Aorta (tissue), 5 donors: ENCODE measurements around the gene LRPAP1. TPM values are rescaled to one million over a fixed set of nuclear protein-coding genes. Genes with fewer than 3 reads are reported as not detected.
"Not testable (repeated sequence)": the region's sequence is repeated elsewhere in the genome, so short reads cannot be mapped to it uniquely, and the experiment has no call there.

Experiments
- ATAC-seq: fragments of 200-7000 bp; cut with Tn5 transposase; one replicate; pipeline ENCODE4 v1.9.1; 2022; ENCODE audit warnings: moderate library complexity; ENCODE audit not compliant: low FRiP score
- DNase-seq, 2 donors: peaks; one replicate each; pipeline ENCODE4 v3.0.0-alpha.2; 2020
- H3K27ac ChIP-seq, 2 donors: one replicate each; pipeline ENCODE4 v1.5.1; 2013; ENCODE audit warnings: low read length in 2 of 2, mild to moderate bottlenecking in 2 of 2, moderate library complexity in 2 of 2, control low read depth in 1 of 2, inconsistent platforms in 1 of 2, low read depth in 1 of 2
- H3K27me3 ChIP-seq, 2 donors: one replicate each; pipeline ENCODE4 v1.6.1; 2013; ENCODE audit warnings: control low read depth in 1 of 2, low read length in 1 of 2, mild to moderate bottlenecking in 1 of 2, moderate library complexity in 1 of 2; ENCODE audit not compliant: insufficient read depth in 2 of 2, control insufficient read depth in 1 of 2
- H3K36me3 ChIP-seq, 2 donors: one replicate each; pipeline ENCODE4 v1.6.1; 2013; ENCODE audit warnings: control low read depth in 1 of 2, low read length in 1 of 2, mild to moderate bottlenecking in 1 of 2; ENCODE audit not compliant: insufficient read depth in 2 of 2, control insufficient read depth in 1 of 2
- H3K4me1 ChIP-seq, 2 donors: one replicate each; pipeline ENCODE4 v1.6.1; 2013; ENCODE audit warnings: low read length in 2 of 2, control low read depth in 1 of 2, mild to moderate bottlenecking in 1 of 2, moderate library complexity in 1 of 2; ENCODE audit not compliant: insufficient read depth in 2 of 2, control insufficient read depth in 1 of 2
- H3K4me3 ChIP-seq, 2 donors: one replicate each; pipeline ENCODE4 v1.5.1; 2013; ENCODE audit warnings: low read length in 2 of 2, control low read depth in 1 of 2, mild to moderate bottlenecking in 1 of 2
- H3K9me3 ChIP-seq: one replicate; pipeline ENCODE4 v1.6.1; 2013; ENCODE audit warnings: mild to moderate bottlenecking, low read length; ENCODE audit not compliant: control insufficient read depth
- WGBS, 2 donors: extraction: QIAGEN DNeasy Blood & Tissue Kit; methylation state at CpG; one replicate each; pipeline ENCODE4 v1.1.7; 2013; 5-methylcytosine and 5-hydroxymethylcytosine counted together
- intact Hi-C, 2 donors: fragments of 100-400 bp; cut with DNase I; formaldehyde crosslinking; loops; one replicate each; pipeline versions ENCODE4 v1.14.2 to v1.15.0; 2022
- polyA plus RNA-seq, 2 donors: library from polyadenylated mRNA; stranded (reverse); fragments of 200-250 nt; gene quantifications; one replicate each; pipeline ENCODE4 v1.2.3, GENCODE V29; 2013
- total RNA-seq, 2 donors: library from RNA; stranded (reverse); fragmentation: NEBNext Ultra II Directional; extraction: Animal tissue kit (Norgen Biotek cat#: 25700); gene quantifications; one replicate each; pipeline ENCODE4 v1.2.1, GENCODE V29; 2021
- donor health status: healthy with polysubstance abuse.
- donor health status: Bipolar disorder and iron deficiency.
- donor health status: DM: no; HTN: no; CAD: no.
- donor health status: DM: no; HTN: no; CAD: no.
- donor health status: DM: yes; HTN: yes; CAD: no.

The LRPAP1 gene
- total and polyA plus RNA-seq, 4 donors = 95.4 to 196 (median 132) TPM

DNA sequence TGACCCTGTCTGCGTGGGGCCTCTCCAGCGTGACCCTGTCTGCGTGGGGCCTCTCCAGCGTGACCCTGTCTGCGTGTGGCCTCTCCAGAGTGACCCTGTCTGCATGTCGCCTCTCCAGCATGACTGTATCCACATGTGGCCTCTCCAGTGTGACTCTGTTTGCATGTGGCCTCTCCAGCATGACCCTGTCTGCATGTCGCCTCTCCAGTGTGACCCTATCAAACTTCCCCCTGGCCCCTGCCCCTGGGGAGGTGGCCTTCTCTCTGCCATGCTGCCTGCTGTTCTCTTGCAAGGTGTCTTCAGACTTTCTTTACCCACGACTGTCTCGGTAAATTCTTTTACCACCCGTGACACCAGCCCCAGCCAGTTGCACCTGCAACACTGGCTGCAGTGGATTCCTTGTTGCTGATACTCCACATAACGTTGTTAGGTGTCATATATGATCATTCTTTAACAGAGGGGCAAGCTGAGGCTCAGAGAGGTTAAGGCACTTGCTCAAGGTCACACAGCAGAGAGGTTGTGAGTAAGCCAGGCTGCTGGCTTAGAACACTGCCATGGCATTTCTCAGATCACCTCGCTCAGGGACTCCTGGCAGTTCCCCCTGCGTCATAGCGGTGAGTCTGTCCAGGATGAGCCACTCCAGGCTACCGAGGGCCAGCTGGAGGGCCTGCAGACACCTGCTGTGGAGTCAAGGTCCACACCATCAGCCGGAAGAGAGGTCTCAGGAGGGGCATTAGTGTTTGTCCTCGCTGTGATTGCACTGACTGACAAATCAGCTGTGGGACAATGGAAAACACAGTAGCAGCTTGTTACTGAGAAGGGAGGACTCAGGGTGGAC is 25.7 kb upstream of the LRPAP1 start:
- H3K36me3 ChIP-seq, ATAC-seq, H3K4me1 ChIP-seq, intact Hi-C loops, H3K27ac ChIP-seq, H3K9me3 ChIP-seq, H3K27me3 ChIP-seq, H3K4me3 ChIP-seq: not testable (repeated sequence)
- 65 to 71% methylated on average over 17 of the region's 17 CpGs for WGBS, 2 donors
- DNase-seq = peak in 1 of 2 donors; percentile 24

DNA sequence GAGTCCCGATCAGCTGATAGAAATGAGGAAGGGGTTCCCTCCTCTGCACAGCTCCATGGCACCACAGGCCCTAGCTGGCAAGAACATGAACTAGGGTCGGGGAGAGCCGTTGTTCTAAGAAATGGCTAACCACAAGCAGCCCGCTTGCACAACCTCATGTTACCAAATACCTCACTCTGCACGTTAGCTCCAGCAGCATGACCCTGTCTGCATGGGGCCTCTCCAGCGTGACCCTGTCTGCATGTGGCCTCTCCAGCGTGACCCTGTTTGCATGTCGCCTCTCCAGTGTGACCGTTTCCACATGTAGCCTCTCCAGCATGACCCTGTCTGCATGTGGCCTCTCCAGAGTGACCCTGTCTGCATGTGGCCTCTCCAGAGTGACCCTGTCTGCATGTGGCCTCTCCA is 24.9 kb upstream of the LRPAP1 start:
- H3K4me1 ChIP-seq, H3K27ac ChIP-seq, H3K36me3 ChIP-seq, H3K27me3 ChIP-seq, H3K4me3 ChIP-seq, ATAC-seq, intact Hi-C loops, H3K9me3 ChIP-seq: not testable (repeated sequence)
- peak; percentile 70 to 74 for DNase-seq
- 57 to 67% methylated on average over 8 to 9 of the region's 9 CpGs for WGBS, 2 donors

DNA sequence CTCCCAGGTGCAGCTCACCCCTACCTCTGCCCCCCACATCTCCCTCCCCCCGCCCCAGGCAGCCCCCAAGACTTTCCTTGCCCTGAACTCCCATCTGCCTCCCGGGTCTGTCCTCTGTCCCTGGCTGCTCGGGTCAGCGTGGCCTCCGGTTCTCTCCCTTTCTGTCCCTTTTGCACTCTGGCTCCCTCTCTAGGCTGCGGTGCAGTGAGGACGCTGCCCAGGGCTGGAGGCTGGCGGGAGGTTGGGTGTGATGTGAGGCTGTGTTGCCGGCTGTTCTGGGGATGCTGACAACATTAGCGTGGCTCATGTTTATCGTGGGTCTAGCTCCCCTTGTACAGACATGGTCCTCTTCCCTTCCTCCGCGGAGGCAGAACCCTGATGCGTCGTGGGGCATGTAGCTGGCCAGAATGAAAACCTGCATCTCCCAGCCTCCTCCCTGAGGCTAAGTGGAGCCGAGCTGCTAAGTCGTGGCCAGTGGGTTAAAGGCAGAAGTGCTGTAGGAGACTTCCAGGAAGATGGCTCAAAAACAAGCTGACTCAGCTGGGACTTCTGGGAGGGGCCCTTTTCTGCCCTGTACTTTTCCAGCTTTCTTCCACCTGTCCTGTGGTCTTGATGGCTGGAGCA is 24.1 kb upstream of the LRPAP1 start:
- H3K27me3 ChIP-seq, H3K9me3 ChIP-seq, H3K4me3 ChIP-seq, H3K27ac ChIP-seq, H3K4me1 ChIP-seq, ATAC-seq, intact Hi-C loops, H3K36me3 ChIP-seq: not testable (repeated sequence)
- 67 to 70% methylated on average over 17 of the region's 17 CpGs for WGBS, 2 donors
- DNase-seq = peak; percentile 29 to 67

DNA sequence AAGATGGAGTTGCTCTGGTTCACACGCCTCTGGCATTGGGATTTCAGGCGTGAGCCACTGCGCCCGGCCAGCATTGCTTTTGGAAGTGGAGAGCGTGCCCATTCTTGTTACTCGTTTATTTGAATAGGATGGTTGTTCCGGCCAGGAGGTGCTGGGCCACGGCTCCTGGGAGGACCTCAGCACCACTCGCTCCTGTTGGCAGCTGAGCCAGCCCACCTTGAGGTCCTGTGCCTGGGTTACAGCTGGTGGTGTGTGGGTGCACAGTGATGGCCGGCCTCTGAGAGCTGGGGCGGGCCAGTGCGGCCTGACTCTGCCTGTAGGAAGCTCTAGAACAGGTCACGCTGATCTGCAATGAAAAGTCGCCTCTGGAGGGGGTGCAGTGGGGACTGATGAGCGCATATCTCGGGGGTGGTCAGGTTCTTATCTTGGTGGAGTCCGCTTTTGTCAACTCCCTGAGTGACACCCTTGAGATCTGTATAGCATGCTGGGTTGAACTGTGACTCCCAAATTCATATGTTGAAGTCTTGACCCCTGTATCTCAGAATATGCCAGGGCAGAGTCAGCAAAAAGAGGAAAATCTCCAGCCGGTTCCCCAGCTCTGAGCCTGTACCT is 23.3 kb upstream of the LRPAP1 start:
- 83 to 84% methylated on average over 18 of the region's 18 CpGs for WGBS, 2 donors
- intact Hi-C loops, H3K27me3 ChIP-seq, H3K9me3 ChIP-seq, H3K27ac ChIP-seq, H3K4me1 ChIP-seq, H3K4me3 ChIP-seq, ATAC-seq, H3K36me3 ChIP-seq: not testable (repeated sequence)
- DNase-seq = peak; percentile 12 to 50

DNA sequence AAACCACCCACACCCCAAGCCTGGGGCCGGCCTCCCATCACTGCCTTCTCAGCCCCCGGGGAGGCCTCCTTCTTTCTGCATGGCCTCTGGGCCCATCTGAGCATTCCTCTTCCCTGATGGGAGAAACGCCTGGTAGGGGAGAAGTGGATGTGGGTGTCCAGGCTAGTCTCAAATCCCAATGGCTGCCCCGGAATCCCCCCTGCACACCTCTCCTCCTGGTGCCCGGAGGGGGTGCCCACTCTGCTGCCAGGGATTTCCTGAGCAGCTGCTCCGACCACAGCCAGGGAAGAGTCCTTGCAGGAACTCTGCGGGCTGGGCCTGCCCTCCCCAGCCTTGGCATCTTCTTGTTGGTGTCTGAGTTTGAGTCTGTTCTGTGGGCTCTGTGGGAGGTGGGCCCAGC is 19.1 kb upstream of the LRPAP1 start:
- H3K4me1 ChIP-seq, H3K4me3 ChIP-seq, ATAC-seq, H3K27me3 ChIP-seq, H3K36me3 ChIP-seq, H3K27ac ChIP-seq, intact Hi-C loops, H3K9me3 ChIP-seq: not testable (repeated sequence)
- peak; percentile 13 to 38 for DNase-seq
- 92 to 93% methylated on average over 4 to 6 of the region's 7 CpGs for WGBS, 2 donors

DNA sequence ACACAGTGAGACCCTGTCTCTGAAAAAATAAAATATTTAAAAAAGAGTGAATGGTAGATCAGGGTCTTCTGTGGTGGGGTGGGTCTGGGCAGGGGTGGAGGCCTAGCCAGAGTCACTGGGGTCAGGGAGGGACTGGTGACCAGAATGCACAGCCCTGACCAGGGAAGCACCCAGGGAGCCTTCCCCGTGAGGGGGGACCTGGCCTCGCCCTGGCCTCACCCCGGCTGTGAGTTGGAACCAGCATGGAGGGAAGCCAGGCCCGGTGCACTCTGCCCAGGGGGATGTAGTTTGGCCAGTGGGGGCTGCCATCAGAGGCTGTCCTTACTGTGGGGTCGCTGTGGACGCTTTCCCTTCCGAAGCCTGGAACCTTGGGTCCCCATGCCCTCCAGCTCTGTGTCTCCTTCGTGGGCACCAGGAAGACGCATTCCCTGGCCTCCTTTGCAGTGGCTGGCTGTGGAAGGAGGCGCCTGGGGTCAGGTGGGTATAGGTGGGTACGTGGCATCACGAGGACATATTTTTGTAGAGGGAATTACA is 18.6 kb upstream of the LRPAP1 start:
- H3K36me3 ChIP-seq, H3K27me3 ChIP-seq, intact Hi-C loops, H3K4me3 ChIP-seq, H3K9me3 ChIP-seq, ATAC-seq, H3K27ac ChIP-seq, H3K4me1 ChIP-seq: not testable (repeated sequence)
- 93 to 95% methylated on average over 12 of the region's 12 CpGs for WGBS, 2 donors
- peak; percentile 21 to 60 for DNase-seq

DNA sequence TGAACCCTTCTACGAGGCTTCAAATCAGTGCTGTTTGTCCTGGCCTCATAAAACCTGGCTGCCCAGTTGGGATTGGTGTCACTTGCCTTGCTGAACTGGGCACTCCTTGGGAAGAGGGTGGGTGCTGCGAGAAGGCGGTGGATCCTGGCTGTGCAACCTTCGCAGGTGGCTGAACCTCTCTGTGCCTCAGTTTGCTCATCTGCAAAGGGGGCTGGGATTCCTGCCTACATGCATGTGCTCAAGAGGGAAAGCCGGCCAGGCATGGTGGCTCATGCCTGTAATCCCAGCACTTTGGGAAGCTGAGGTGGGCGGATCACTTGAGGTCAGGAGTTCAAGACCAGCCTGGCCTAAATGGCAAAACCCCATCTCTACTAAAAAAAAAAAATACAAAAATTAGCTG is 17.8 kb upstream of the LRPAP1 start:
- H3K36me3 ChIP-seq, H3K9me3 ChIP-seq, H3K4me1 ChIP-seq, H3K4me3 ChIP-seq, intact Hi-C loops, ATAC-seq, H3K27ac ChIP-seq, H3K27me3 ChIP-seq: not testable (repeated sequence)
- 92 to 93% methylated on average over 6 of the region's 6 CpGs for WGBS, 2 donors
- DNase-seq = peak in 1 of 2 donors; percentile 3

DNA sequence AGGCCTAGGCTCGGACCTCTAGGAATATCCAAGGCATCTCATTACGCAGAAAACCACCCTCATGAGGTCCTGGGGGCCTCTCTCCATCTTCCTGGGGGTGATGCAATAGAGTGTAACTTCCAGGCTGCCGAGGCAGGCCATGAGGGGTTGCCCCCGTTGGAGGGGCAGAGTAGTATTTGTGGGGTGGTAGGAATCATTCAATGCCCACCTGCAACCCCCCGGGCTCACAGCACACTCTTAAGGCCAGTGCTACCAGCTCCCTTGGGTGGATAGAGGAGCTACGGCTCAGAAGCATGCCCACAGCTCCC is 17.4 kb upstream of the LRPAP1 start:
- H3K4me1 ChIP-seq, H3K9me3 ChIP-seq, H3K27ac ChIP-seq, intact Hi-C loops, ATAC-seq, H3K4me3 ChIP-seq, H3K36me3 ChIP-seq, H3K27me3 ChIP-seq: not testable (repeated sequence)
- peak in 1 of 2 donors; percentile 30 for DNase-seq
- 85 to 88% methylated on average over 3 to 5 of the region's 6 CpGs for WGBS, 2 donors
